Peyer's patch (tissue), 4 donors: ENCODE results near the gene ROBO3.

Experiments
- CTCF ChIP-seq, 6 experiments: fragments of 450-650 bp in 4 of 6; fragments of 200-600 bp in 2 of 6; sonication (generic) in 1 of 6; IDR thresholded peaks; one replicate each; pipeline ENCODE4 v1.5.1; 2017 to 2019; ENCODE audit warnings: antibody characterized with exemption in 6 of 6, mild to moderate bottlenecking in 3 of 6, moderate library complexity in 1 of 6
- POLR2A ChIP-seq, 2 donors: fragments of 450-650 bp; IDR thresholded peaks; one replicate each; pipeline ENCODE4 v1.5.1; 2017; ENCODE audit warnings: antibody characterized with exemption in 2 of 2, mild to moderate bottlenecking in 2 of 2, moderate library complexity in 2 of 2

DNA sequence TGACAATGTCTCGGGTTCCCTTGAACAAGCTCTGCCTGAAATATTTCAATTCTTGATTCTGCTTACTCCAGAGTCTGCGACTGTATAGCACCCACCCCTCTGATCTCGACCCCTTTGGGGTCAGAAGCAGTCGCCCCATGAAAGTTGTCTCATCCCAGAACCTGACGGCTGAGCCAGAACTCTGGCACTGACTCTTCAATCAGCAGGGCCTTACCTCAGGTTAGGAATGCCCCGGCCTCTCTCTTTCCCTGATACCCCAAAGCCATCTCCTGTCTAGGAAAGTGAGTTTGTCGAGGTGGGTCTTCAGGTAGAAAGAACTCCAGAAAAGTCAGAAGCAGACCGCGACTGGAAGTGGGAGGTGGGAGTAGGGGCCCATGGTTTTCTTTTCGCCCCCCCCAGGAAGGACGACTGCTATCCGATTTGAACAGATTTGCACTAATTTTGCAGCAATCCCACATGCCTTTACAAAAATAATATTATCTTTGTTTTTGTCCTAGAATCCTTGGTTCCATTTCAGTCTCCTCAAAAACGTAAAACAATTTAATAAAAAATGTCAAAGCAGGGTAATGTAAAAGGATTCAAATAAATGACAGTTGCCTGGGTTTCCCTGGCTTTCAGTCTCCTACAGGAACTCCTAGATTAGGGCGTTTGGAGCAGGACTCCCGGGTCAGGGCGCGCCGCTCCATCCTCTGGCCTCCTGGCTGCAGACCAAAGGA, 898 bp upstream of the ROBO3 start:
- TF ChIP-seq CTCF (IDR thresholded peaks at IDR 0.05) (no peak), POLR2A (IDR thresholded peaks at IDR 0.05) (no peak)
